Psoas muscle (tissue), 8 donors: ENCODE measurements around the gene KCNMA1. TPM values are rescaled to one million over a fixed set of nuclear protein-coding genes. Genes with fewer than 3 reads are reported as not detected.
A peak's percentile ranks its signal among the peaks of the same experiment; 100 is the strongest.

ENCODE experiments used
- ATAC-seq, 4 donors: fragments of 200-7000 bp; cut with Tn5 transposase; one replicate each; pipeline ENCODE4 v1.9.1; 2020; ENCODE audit warnings: moderate library complexity in 3 of 4, mild to moderate bottlenecking in 2 of 4
- DNase-seq, 2 donors: peaks; one replicate each; pipeline ENCODE4 v3.0.0-alpha.2; 2020
- H3K27ac ChIP-seq: fragments of 200-600 bp; one replicate; pipeline ENCODE4 v1.8.0; 2022
- H3K27me3 ChIP-seq, 3 donors: fragments of 200-600 bp in 1 of 3; one replicate each; pipeline versions ENCODE4 v1.6.1 to v1.8.0; 2013 to 2022; ENCODE audit warnings: low read length in 2 of 3, mild to moderate bottlenecking in 2 of 3, moderate library complexity in 1 of 3; ENCODE audit not compliant: insufficient read depth in 3 of 3
- H3K36me3 ChIP-seq, 2 donors: fragments of 200-600 bp in 1 of 2; one replicate each; pipeline versions ENCODE4 v1.6.1 to v1.8.0; 2013 to 2022; ENCODE audit warnings: low read depth in 1 of 2, mild to moderate bottlenecking in 1 of 2, moderate library complexity in 1 of 2; ENCODE audit not compliant: insufficient read depth in 1 of 2
- H3K4me1 ChIP-seq: fragments of 200-600 bp; one replicate; pipeline ENCODE4 v1.8.0; 2022
- H3K4me3 ChIP-seq: fragments of 200-600 bp; one replicate; pipeline ENCODE4 v1.8.0; 2022; ENCODE audit warnings: mild to moderate bottlenecking
- H3K9me3 ChIP-seq: fragments of 200-600 bp; one replicate; pipeline ENCODE4 v1.8.0; 2022
- CTCF ChIP-seq: fragments of 200-600 bp; IDR thresholded peaks from one replicate; pipeline ENCODE4 v1.8.0; 2022; ENCODE audit warnings: antibody characterized with exemption
- WGBS, 3 donors: extraction: QIAGEN DNeasy Blood & Tissue Kit; methylation state at CpG; one replicate each; pipeline versions ENCODE4 v1.1.6 to v1.1.7; 2013; 5-methylcytosine and 5-hydroxymethylcytosine counted together
- intact Hi-C, 2 donors: fragments of 100-400 bp; cut with DNase I; formaldehyde crosslinking; loops; one replicate each; pipeline versions ENCODE4 v1.11.0 to v1.14.2; 2022
- polyA plus RNA-seq, 3 donors: library from polyadenylated mRNA; stranded (reverse); fragments of 200-250 nt; gene quantifications; one replicate each; pipeline ENCODE4 v1.2.3, GENCODE V29; 2013
- total RNA-seq, 4 donors: library from RNA; stranded (reverse); fragmentation: NEBNext Ultra II Directional in 2 of 4; extraction: Animal tissue kit (Norgen Biotek cat#: 25700) in 2 of 4; gene quantifications; one replicate each; pipeline versions ENCODE4 v1.2.1 to v1.2.4, GENCODE V29; 2021 to 2023
- donor health status: healthy with polysubstance abuse.
- donor health status: DM: no; HTN: no; CAD: no; lungs with moderate emphysema.
- donor health status: Bipolar disorder and iron deficiency.
- donor health status: healthy.
- donor health status: DM: yes; HTN: yes; CAD: no.
- donor health status: DM: no; HTN: no; CAD: no.
- donor health status: DM: no; HTN: no; CAD: no.
- donor health status: DM: yes; HTN: yes; CAD: no.

Gene KCNMA1
- total and polyA plus RNA-seq, 7 donors = 7.9 to 53.0 (median 41.9) TPM

- TF ChIP-seq CTCF = no peak
- WGBS, 3 donors = 49 to 75% (median 59%) methylated on average over 2 of the region's 2 CpGs
- DNase-seq (no peak), ATAC-seq (peak in 1 of 4 donors; percentile 11)
- H3K27me3 ChIP-seq = no peaks in the 10 kb centered on the region
- no peak overlapping the region for H3K27ac ChIP-seq
- no peaks in the 10 kb centered on the region for H3K9me3 ChIP-seq
- intact Hi-C loops = loop anchor here in 1 of 2 donors (10.0 kb wide), 1 partner anchor 324 kb away; no protein-coding TSS in a partner anchor
- H3K4me3 ChIP-seq = no peak overlapping the region
- peaks cover 42% of the 10 kb centered on the region for H3K4me1 ChIP-seq
- H3K36me3 ChIP-seq = no peaks in the 10 kb centered on the region
These were observed 138.8 kb downstream of the KCNMA1 start for GRCh38 chr10:77498829-77499228.

- H3K4me1 ChIP-seq = peaks cover 49% of the 10 kb centered on the region
- H3K36me3 ChIP-seq = no peaks in the 10 kb centered on the region
- no peak overlapping the region for H3K4me3 ChIP-seq
- TF ChIP-seq CTCF = no peak
- H3K27me3 ChIP-seq = no peaks in the 10 kb centered on the region
- peak overlapping the region; percentile 63 for H3K27ac ChIP-seq
- no peaks in the 10 kb centered on the region for H3K9me3 ChIP-seq
- 9 to 33% (median 22%) methylated on average over 1 of the region's 1 CpG for WGBS, 3 donors
- DNase-seq (peak; percentile 44 to 88), ATAC-seq (peak; percentile 75 to 86 (median 84))
- intact Hi-C loops = loop anchor here in 1 of 2 donors (10.0 kb wide), 1 partner anchor 323 kb away; no protein-coding TSS in a partner anchor
These were observed 139.4 kb downstream of the KCNMA1 start for GRCh38 chr10:77498210-77498609.

- intact Hi-C loops = loop anchor here in 1 of 2 donors (10.0 kb wide), 1 partner anchor 323 kb away; no protein-coding TSS in a partner anchor
- Histone ChIP-seq H3K36me3 (no peaks in the 10 kb centered on the region), H3K27ac (peak overlapping the region; percentile 63), H3K4me1 (peaks cover 53% of the 10 kb centered on the region), H3K9me3 (no peaks in the 10 kb centered on the region), H3K4me3 (no peak overlapping the region), H3K27me3 (no peaks in the 10 kb centered on the region)
- DNase-seq (no peak), ATAC-seq (no peak)
- TF ChIP-seq CTCF = no peak
These were observed 139.9 kb downstream of the KCNMA1 start for GRCh38 chr10:77497748-77498147.

- no peak overlapping the region for H3K27ac ChIP-seq
- intact Hi-C loops = loop anchor here in 1 of 2 donors (10.0 kb wide), 1 partner anchor 322 kb away; no protein-coding TSS in a partner anchor
- peaks cover 61% of the 10 kb centered on the region for H3K4me1 ChIP-seq
These were observed 140.6 kb downstream of the KCNMA1 start for GRCh38 chr10:77496941-77497420.

More at GRCh38 chr10:77496941-77497420, 140.6 kb downstream of the KCNMA1 start:
- Histone ChIP-seq H3K4me3 (no peak overlapping the region), H3K9me3 (no peaks in the 10 kb centered on the region), H3K36me3 (no peaks in the 10 kb centered on the region), H3K27me3 (no peaks in the 10 kb centered on the region)
- TF ChIP-seq CTCF = no peak
- ATAC-seq (no peak), DNase-seq (no peak)
- WGBS, 3 donors = 85 to 96% (median 92%) methylated on average over 3 of the region's 3 CpGs
